T1000 (cell line): ENCODE data around the gene NLRP11.

Experiments
- DNase-seq: peaks from one replicate; lab custom pipeline; 2025; ENCODE audit warnings: mixed read lengths; lab: John Stamatoyannopoulos, UW

NLRP11 gene

GRCh38 chr19:55831846-55832245 is at the start of gene NLRP11:
TSS of gene NLRP11 (minus strand) at chr19:55831999. CDS start at chr19:55818174, 13,825 bp downstream.
- no peak for DNase-seq

GRCh38 chr19:55877211-55877610 is 45.4 kb upstream of the NLRP11 start:
- DNase-seq: no peak

- no peak for DNase-seq
These were observed 38.9 kb upstream of the NLRP11 start for GRCh38 chr19:55870736-55871135.

- no peak for DNase-seq
These were observed 35.3 kb upstream of the NLRP11 start for GRCh38 chr19:55867101-55867500.

- no peak for DNase-seq
These were observed 34.7 kb upstream of the NLRP11 start for GRCh38 chr19:55866521-55866920.

DNA sequence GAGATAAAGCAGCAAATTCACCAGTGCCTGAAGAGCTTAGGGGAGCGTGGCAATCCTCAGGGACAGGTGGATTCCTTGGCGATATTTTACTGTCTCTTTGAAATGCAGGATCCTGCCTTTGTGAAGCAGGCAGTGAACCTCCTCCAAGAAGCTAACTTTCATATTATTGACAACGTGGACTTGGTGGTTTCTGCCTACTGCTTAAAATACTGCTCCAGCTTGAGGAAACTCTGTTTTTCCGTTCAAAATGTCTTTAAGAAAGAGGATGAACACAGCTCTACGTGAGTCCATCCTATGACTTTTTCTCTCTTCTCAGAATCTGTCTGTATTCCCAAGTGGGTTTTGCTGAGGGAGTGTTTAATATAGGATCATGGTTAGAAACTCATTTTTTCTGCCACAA is 27.2 kb upstream of the NLRP11 start:
- no peak for DNase-seq

DNA sequence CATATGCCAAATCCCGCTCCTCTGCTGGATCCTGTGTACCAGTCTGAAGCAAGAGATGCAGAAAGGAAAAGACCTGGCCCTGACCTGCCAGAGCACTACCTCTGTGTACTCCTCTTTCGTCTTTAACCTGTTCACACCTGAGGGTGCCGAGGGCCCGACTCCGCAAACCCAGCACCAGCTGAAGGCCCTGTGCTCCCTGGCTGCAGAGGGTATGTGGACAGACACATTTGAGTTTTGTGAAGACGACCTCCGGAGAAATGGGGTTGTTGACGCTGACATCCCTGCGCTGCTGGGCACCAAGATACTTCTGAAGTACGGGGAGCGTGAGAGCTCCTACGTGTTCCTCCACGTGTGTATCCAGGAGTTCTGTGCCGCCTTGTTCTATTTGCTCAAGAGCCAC is 26.6 kb upstream of the NLRP11 start:
- no peak for DNase-seq

DNA sequence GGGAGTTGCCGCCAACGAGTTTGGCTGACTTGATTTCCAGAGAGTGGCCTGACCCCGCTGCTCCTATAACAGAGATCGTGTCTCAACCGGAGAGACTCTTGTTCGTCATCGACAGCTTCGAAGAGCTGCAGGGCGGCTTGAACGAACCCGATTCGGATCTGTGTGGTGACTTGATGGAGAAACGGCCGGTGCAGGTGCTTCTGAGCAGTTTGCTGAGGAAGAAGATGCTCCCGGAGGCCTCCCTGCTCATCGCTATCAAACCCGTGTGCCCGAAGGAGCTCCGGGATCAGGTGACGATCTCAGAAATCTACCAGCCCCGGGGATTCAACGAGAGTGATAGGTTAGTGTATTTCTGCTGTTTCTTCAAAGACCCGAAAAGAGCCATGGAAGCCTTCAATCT is 26.2 kb upstream of the NLRP11 start:
- DNase-seq: no peak

DNA sequence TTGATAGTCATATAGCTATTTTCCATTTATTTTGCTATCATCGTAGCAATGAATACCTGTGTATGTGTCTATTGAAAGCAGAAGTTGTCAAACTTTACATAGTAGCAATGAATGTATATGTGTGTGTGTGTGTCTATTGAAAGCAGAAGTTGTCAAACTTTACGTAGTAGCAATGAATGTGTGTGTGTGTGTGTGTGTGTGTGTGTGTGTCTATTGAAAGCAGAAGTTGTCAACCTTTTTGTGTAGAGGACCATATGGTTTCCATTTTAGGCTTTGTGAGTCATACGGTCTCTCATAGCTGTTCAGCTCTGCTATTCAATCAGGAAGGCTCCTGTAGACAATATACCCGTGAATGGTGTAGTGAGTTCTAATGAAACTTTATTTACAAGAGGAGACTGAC is 25.4 kb upstream of the NLRP11 start:
- no peak for DNase-seq

GRCh38 chr19:55855160-55855559 is 23.4 kb upstream of the NLRP11 start:
- DNase-seq: no peak

GRCh38 chr19:55838906-55839305 is 7.1 kb upstream of the NLRP11 start:
- DNase-seq: no peak

GRCh38 chr19:55838251-55838650 is 6.5 kb upstream of the NLRP11 start:
- no peak for DNase-seq

DNA sequence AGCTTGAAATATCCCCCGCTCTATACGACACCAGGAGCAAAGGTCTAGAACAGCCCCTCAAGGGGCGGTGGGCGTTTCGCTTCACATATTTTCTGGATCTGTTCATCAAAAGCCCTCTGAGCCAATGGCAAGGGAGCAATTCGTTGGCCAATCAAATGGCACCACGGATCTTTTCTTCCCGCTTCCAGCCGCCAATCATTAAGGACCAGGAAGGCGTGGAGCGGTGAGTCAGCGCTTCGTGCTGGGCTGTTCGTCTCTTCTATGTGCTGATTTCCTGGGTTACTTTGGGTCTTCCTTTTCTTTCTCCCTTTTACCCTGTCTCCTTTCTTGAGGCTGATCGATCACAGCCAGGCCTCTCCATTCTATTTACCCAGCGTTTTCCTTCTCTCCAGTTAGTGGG is 4.5 kb upstream of the NLRP11 start, which contains the start of gene NLRP4:
Gene NLRP4, plus strand, starts transcription at position 201 of the 400 bp plus-strand sequence. CDS start 15,541 bp downstream, outside the sequence.
- DNase-seq: no peak

DNA sequence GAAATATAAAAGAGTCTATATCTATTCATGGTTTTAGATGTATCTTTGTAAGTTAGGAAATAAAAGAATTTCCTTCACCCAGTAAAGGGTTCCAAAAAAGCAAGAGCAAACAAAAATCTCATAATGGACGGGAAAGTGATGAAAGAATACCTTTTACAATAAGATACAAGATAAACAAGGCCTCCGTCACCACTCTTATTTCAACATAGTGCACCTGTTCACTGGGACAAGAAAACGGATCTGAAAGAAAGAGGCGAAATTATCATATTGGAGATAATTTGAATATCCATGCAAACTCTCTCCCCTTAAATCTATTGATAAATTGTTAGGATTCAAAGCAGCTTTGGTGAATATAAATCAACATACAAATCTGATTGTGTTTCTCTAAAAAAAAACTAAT is 877 bp upstream of the NLRP11 start:
- DNase-seq: no peak

DNA sequence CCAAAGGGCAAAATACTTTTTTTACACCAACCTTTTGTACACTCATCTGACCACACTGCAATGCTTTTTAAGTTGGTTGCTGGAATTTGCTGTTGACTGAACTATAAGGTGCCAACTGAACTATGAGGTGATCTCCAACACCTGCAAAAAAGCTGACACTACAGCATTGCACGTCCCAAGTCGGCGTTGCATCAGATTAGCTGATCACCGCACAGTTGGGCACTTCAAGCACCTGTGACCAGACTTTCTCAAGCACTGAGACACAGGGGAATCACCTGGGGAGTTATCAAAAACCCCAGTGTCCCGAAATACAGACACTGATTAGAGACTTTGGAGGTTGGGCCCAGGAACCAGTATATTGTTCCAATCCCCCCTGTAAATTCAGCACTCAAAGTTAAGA is 1.1 kb downstream of the NLRP11 start:
- DNase-seq: no peak

- DNase-seq: no peak
These were observed 11.8 kb downstream of the NLRP11 start for GRCh38 chr19:55820037-55820436.

DNA sequence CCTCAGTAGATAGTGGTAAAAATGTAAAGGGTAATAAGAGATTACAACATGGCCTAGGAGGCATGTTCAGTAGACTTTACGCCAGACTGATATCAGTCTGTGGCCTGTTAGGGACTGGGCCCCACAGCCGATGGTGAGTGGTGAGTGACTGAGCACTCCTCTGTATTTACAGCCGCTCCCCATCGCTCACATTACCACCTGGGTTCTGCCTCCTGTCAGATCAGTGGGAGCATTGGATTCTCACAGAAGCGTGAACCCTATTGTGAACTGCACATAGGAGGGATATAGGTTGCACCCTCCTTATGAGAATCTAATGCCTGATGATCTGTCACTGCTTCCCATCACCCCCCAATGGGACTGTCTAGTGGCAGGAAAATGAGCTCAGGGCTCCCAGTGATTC is 17.9 kb downstream of the NLRP11 start:
- DNase-seq: no peak

DNA sequence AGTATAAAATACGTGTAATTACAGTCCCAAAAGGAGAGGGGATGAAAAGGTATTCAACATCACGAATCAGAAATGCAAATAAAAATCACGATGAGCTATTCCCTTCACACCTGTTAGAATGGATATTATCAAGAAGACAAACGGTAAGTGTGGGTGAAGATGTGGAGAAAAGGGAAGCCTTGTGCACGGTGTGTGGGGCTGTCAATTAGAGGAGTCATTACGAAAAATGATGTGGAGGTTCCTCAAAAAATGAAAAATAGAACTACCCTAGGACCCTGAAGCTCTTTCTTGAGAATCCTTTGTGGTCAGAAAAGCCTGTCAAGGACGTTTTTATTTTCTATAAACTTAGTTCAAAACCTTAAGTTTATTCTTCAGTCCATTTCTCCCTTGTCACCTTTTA is 19.4 kb downstream of the NLRP11 start:
- no peak for DNase-seq

DNA sequence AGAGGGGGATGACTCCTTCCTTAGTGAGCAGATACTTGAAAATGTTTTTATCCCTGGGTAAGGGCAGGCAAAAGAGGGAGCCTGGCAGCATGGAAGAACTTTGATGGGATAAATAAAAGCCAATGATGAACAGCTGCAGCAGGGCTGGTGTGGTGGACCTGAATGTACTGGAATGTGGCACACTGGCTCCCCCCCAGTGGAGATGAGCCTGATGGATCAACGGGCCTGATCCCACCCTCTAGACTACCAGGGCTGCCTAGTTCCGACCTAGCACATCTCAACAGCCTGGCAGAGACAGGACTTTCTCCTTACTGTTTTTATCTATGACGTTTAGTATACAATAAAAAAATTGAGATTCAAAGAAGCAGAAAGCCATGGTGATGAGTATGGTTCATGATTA is 20.5 kb downstream of the NLRP11 start:
- no peak for DNase-seq

GRCh38 chr19:55809381-55810058 is 22.3 kb downstream of the NLRP11 start:
- no peak for DNase-seq

- DNase-seq: no peak
These were observed 29.5 kb downstream of the NLRP11 start for GRCh38 chr19:55802281-55802680.

DNA sequence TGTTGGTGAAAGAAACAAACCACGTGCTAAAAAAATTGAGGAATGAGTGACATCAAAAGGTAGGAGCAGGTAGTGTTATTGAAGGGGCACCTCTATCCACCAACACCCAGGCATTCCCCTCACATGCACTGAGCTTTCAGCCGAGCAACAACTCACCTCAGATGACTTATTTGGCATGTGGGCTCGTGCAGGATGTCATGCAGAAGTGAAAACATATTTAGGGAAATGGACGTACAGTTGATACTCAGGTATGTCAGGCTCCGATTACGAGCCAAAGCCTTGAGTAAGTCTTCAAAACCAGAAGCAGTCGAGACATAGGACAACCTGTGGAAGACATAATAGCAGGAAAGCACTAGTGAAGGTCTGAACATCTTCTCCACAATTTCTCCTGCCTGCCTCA is 30.4 kb downstream of the NLRP11 start:
- DNase-seq: no peak

DNA sequence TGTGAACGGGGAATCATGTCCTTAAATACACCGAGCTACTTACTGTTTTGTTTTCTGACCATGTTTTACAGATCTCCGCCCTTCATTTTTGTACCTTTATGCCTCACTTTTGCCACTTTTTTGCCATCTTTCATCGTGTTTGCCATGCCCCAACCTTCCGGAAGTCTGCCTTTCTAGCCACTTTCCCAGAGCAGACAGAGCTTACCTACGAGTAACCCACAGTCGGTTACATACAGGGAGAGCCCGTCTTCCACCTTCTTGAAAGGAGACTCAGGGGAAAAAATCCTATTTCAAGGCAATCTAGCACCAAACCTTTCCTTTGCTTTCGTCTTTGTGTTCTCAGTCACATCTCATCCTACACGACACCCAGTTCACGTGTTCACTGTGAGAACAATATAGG is 36.8 kb downstream of the NLRP11 start:
- no peak for DNase-seq

DNA sequence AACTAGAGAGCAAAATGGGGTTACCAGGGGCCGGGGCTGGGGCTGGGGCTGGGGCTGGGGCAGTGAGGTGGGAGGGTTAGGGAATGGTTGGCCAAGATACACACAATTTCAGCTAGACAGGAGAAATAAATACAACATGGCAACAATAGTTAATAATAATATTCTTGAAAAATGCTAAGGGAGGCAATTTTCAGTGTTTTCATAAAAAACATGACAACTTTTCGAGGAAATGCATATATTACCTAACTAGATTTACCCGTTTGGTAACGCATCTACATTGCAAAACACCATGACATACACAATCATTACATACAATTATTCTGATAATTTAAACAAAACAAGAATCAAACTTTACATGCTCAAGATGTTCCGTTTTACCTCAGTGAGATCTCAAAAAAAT is 50.7 kb downstream of the NLRP11 start:
- no peak for DNase-seq
